Measurements from ENCODE around the gene COMP. TPM values are rescaled to one million over a fixed set of nuclear protein-coding genes. Genes with fewer than 3 reads are reported as not detected.

Gene COMP
- total RNA-seq, 1 donor from 2014 or later: 1.7 TPM

GRCh38 chr19:18760440-18761383, 30.4 kb downstream of the COMP start:
- FAIRE-seq (no peak), DNase-seq (ENCODE audit: low read depth) (no peak)
- no peak overlapping the region for H3K9ac ChIP-seq (ENCODE audit: low read length)
- H3K36me3 ChIP-seq (ENCODE audit: insufficient read depth, low read length): no peaks in the 10 kb centered on the region
- Mint-ChIP-seq H3K27me3 (ENCODE audit: low read depth, unreplicated experiment) (peaks cover 3% of the 10 kb centered on the region), H3K4me3 (ENCODE audit: unreplicated experiment) (no peak overlapping the region), H3K4me1 (ENCODE audit: low read depth, unreplicated experiment) (peaks cover 7% of the 10 kb centered on the region), H3K36me3 (ENCODE audit: low read depth, unreplicated experiment) (no peaks in the 10 kb centered on the region), H3K9me3 (ENCODE audit: unreplicated experiment) (no peaks in the 10 kb centered on the region), H3K27ac (ENCODE audit: unreplicated experiment) (no peak overlapping the region)
- peaks cover 13% of the 10 kb centered on the region for H4K20me1 ChIP-seq (ENCODE audit: insufficient read depth, low read length)
- peaks cover 36% of the 10 kb centered on the region for H3K4me1 ChIP-seq (ENCODE audit: insufficient read depth, low read length)
- TF ChIP-seq CTCF (IDR thresholded peaks at IDR 0.05; ENCODE audit: insufficient read depth, low read depth, low read length): no peak
- no peak overlapping the region for H3K27ac ChIP-seq (ENCODE audit: low read depth, low read length)
- no peaks in the 10 kb centered on the region for H3K79me2 ChIP-seq (ENCODE audit: insufficient read depth, low read length)
- H2AFZ ChIP-seq (ENCODE audit: low read depth, low read length): no peak overlapping the region
- H3K9me3 ChIP-seq (ENCODE audit: insufficient read depth, low read depth, low read length): no peaks in the 10 kb centered on the region
- no peaks in the 10 kb centered on the region for H3K27me3 ChIP-seq (ENCODE audit: insufficient read depth, low read length)
- H3K4me3 ChIP-seq (ENCODE audit: insufficient read depth, low read depth, low read length): no peak overlapping the region
- H3K4me2 ChIP-seq (ENCODE audit: low read length): no peak overlapping the region

- Mint-ChIP-seq H3K9me3 (ENCODE audit: unreplicated experiment) (no peaks in the 10 kb centered on the region), H3K27ac (ENCODE audit: unreplicated experiment) (no peak overlapping the region), H3K36me3 (ENCODE audit: low read depth, unreplicated experiment) (no peaks in the 10 kb centered on the region), H3K27me3 (ENCODE audit: low read depth, unreplicated experiment) (peaks cover 3% of the 10 kb centered on the region), H3K4me1 (ENCODE audit: low read depth, unreplicated experiment) (peaks cover 7% of the 10 kb centered on the region), H3K4me3 (ENCODE audit: unreplicated experiment) (no peak overlapping the region)
- H3K4me1 ChIP-seq (ENCODE audit: insufficient read depth, low read length): peaks cover 34% of the 10 kb centered on the region
- no peaks in the 10 kb centered on the region for H3K79me2 ChIP-seq (ENCODE audit: insufficient read depth, low read length)
- no peak for TF ChIP-seq CTCF (IDR thresholded peaks at IDR 0.05; ENCODE audit: insufficient read depth, low read depth, low read length)
- TF ChIP-seq EZH2 (IDR thresholded peaks at IDR 0.05; ENCODE audit: insufficient read depth, low read length): no peak
- no peaks in the 10 kb centered on the region for H3K27me3 ChIP-seq (ENCODE audit: insufficient read depth, low read length)
- H3K9me3 ChIP-seq (ENCODE audit: insufficient read depth, low read depth, low read length): no peaks in the 10 kb centered on the region
- DNase-seq (ENCODE audit: low read depth) (no peak), FAIRE-seq (no peak)
- no peak overlapping the region for H3K4me3 ChIP-seq (ENCODE audit: insufficient read depth, low read depth, low read length)
- H3K36me3 ChIP-seq (ENCODE audit: insufficient read depth, low read length): no peaks in the 10 kb centered on the region
- H3K9ac ChIP-seq (ENCODE audit: low read length): no peak overlapping the region
- H2AFZ ChIP-seq (ENCODE audit: low read depth, low read length): no peak overlapping the region
- H4K20me1 ChIP-seq (ENCODE audit: insufficient read depth, low read length): peaks cover 12% of the 10 kb centered on the region
- H3K27ac ChIP-seq (ENCODE audit: low read depth, low read length): no peak overlapping the region
- H3K4me2 ChIP-seq (ENCODE audit: low read length): no peak overlapping the region
Observed at GRCh38 chr19:18759995-18760426, 31.1 kb downstream of the COMP start.
